Esophagus mucosa (tissue), 1 donor: ENCODE results near the gene AGBL3. TPM values are rescaled to one million over a fixed set of nuclear protein-coding genes. Genes with fewer than 3 reads are reported as not detected.

Source experiments
- ATAC-seq: fragments of 200-7000 bp; cut with Tn5 transposase; one replicate; pipeline ENCODE4 v1.9.1; 2020
- total RNA-seq: library from RNA; stranded (reverse); gene quantifications from one replicate; pipeline ENCODE4 v1.2.4, GENCODE V29; 2023
- donor health status: DM: yes; HTN: yes; CAD: no.

AGBL3 gene
- 0.84 TPM for total RNA-seq

- ATAC-seq: peak; percentile 98
Measured at GRCh38 chr7:134986363-134987251, at the start of gene AGBL3. AGBL3 (plus strand) TSS chr7:134986508; CDS start chr7:134987934, 1,426 bp downstream.

- no peak for ATAC-seq
Measured at GRCh38 chr7:134936893-134937510, 49.3 kb upstream of the AGBL3 start.

- no peak for ATAC-seq
Measured at GRCh38 chr7:134938141-134938540, 48.2 kb upstream of the AGBL3 start.

- ATAC-seq: no peak
Measured at GRCh38 chr7:134939136-134939535, 47.2 kb upstream of the AGBL3 start.

- ATAC-seq: no peak
Measured at GRCh38 chr7:134940729-134941128, 45.6 kb upstream of the AGBL3 start.

- peak; percentile 43 for ATAC-seq
Measured at GRCh38 chr7:134941185-134941900, 45.0 kb upstream of the AGBL3 start.

GRCh38 chr7:134941952-134942351, 44.4 kb upstream of the AGBL3 start:
- no peak for ATAC-seq

- ATAC-seq: no peak
Measured at GRCh38 chr7:134942690-134943466, 43.4 kb upstream of the AGBL3 start.

- ATAC-seq: peak; percentile 61
Measured at GRCh38 chr7:134943785-134944400, 42.4 kb upstream of the AGBL3 start.

GRCh38 chr7:134945691-134946090, 40.6 kb upstream of the AGBL3 start:
- no peak for ATAC-seq

GRCh38 chr7:134946260-134946659, 40.0 kb upstream of the AGBL3 start:
- ATAC-seq: no peak

GRCh38 chr7:134947329-134947728, 39.0 kb upstream of the AGBL3 start:
- ATAC-seq: no peak

GRCh38 chr7:134947831-134948230, 38.5 kb upstream of the AGBL3 start:
- no peak for ATAC-seq

GRCh38 chr7:134948246-134948645, 38.1 kb upstream of the AGBL3 start:
- ATAC-seq: no peak

- ATAC-seq: no peak
Measured at GRCh38 chr7:134948736-134949135, 37.6 kb upstream of the AGBL3 start.

GRCh38 chr7:134949171-134949570, 37.1 kb upstream of the AGBL3 start:
- no peak for ATAC-seq

GRCh38 chr7:134954197-134955082, 31.9 kb upstream of the AGBL3 start:
- peak; percentile 43 for ATAC-seq

GRCh38 chr7:134957005-134957404, 29.3 kb upstream of the AGBL3 start:
- ATAC-seq: no peak

GRCh38 chr7:134959810-134960209, 26.5 kb upstream of the AGBL3 start:
- ATAC-seq: no peak

- no peak for ATAC-seq
Measured at GRCh38 chr7:134962270-134962780, 24.0 kb upstream of the AGBL3 start.

- no peak for ATAC-seq
Measured at GRCh38 chr7:134963036-134963435, 23.3 kb upstream of the AGBL3 start.
